Measurements from ENCODE around the gene CELF5.

The CELF5 gene

DNA sequence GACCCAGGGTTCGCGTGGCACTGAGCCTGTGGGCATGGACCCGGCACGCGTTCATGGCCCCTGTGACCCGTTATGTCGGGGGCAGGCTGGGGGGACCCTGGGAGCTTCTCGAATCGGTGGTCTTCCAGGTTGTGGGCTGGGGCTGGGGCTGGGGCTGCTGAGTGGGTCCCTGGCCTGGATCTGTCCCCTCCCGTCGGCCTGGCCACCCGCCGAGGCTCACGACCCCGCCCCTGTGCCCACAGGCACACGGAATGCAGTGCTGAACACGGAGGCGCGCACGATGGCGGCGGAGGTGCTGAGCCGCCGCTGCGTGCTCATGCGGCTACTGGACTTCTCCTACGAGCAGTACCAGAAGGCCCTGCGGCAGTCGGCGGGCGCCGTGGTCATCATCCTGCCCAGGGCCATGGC is 32.2 kb upstream of the CELF5 start:
- Histone ChIP-seq H3K36me3 (ENCODE audit: low read depth) (peaks cover 32% of the 10 kb centered on the region), H3K4me3 (ENCODE audit: severe bottlenecking) (no peak overlapping the region), H3K4me1 (ENCODE audit: insufficient read depth, poor library complexity, severe bottlenecking) (peaks cover 1% of the 10 kb centered on the region), H3K27me3 (ENCODE audit: insufficient read depth, poor library complexity, severe bottlenecking) (no peaks in the 10 kb centered on the region), H3K9me3 (ENCODE audit: severe bottlenecking) (no peaks in the 10 kb centered on the region), H3K27ac (ENCODE audit: poor library complexity, severe bottlenecking) (no peak overlapping the region)
- ATAC-seq (ENCODE audit: low read depth) (no peak), DNase-seq (ENCODE audit: low spot score) (peak; percentile 58)
- TF ChIP-seq, protein P1, sequence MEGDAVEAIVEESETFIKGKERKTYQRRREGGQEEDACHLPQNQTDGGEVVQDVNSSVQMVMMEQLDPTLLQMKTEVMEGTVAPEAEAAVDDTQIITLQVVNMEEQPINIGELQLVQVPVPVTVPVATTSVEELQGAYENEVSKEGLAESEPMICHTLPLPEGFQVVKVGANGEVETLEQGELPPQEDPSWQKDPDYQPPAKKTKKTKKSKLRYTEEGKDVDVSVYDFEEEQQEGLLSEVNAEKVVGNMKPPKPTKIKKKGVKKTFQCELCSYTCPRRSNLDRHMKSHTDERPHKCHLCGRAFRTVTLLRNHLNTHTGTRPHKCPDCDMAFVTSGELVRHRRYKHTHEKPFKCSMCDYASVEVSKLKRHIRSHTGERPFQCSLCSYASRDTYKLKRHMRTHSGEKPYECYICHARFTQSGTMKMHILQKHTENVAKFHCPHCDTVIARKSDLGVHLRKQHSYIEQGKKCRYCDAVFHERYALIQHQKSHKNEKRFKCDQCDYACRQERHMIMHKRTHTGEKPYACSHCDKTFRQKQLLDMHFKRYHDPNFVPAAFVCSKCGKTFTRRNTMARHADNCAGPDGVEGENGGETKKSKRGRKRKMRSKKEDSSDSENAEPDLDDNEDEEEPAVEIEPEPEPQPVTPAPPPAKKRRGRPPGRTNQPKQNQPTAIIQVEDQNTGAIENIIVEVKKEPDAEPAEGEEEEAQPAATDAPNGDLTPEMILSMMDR (IDR thresholded peaks at IDR 0.05; ENCODE audit: poor library complexity, severe bottlenecking), result no peak

DNA sequence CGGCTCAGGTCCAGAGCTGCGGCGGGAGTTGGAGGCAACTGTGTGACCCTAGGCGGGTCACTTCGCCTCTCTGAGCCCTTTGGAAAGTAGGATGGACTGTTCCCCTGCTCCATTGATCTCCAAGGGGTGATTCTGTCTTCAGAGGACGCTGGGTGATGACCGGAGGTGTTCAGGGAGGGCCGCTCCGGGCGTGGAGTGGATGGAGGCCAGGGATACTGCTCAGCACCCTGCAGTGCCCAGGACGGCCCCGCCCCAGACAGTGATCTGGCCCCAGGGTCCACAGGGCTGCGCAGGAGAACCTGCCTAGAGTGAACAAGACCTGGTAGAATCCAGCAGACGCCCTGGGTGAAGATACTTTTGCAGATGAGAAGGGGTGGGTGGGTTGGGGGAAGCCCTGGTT is 31.8 kb upstream of the CELF5 start:
- no peaks in the 10 kb centered on the region for H3K4me1 ChIP-seq (ENCODE audit: insufficient read depth, poor library complexity, severe bottlenecking)
- ATAC-seq (ENCODE audit: low read depth), result no peak
- peaks cover 27% of the 10 kb centered on the region for H3K36me3 ChIP-seq (ENCODE audit: low read depth)
- no peak overlapping the region for H3K4me3 ChIP-seq (ENCODE audit: severe bottlenecking)
- TF ChIP-seq, protein P1 (IDR thresholded peaks at IDR 0.05; ENCODE audit: poor library complexity, severe bottlenecking), result no peak
- DNase-seq (ENCODE audit: low spot score), result peak; percentile 60
- H3K27ac ChIP-seq (ENCODE audit: poor library complexity, severe bottlenecking), result no peak overlapping the region
- H3K27me3 ChIP-seq (ENCODE audit: insufficient read depth, poor library complexity, severe bottlenecking), result no peaks in the 10 kb centered on the region
- no peaks in the 10 kb centered on the region for H3K9me3 ChIP-seq (ENCODE audit: severe bottlenecking)

DNA sequence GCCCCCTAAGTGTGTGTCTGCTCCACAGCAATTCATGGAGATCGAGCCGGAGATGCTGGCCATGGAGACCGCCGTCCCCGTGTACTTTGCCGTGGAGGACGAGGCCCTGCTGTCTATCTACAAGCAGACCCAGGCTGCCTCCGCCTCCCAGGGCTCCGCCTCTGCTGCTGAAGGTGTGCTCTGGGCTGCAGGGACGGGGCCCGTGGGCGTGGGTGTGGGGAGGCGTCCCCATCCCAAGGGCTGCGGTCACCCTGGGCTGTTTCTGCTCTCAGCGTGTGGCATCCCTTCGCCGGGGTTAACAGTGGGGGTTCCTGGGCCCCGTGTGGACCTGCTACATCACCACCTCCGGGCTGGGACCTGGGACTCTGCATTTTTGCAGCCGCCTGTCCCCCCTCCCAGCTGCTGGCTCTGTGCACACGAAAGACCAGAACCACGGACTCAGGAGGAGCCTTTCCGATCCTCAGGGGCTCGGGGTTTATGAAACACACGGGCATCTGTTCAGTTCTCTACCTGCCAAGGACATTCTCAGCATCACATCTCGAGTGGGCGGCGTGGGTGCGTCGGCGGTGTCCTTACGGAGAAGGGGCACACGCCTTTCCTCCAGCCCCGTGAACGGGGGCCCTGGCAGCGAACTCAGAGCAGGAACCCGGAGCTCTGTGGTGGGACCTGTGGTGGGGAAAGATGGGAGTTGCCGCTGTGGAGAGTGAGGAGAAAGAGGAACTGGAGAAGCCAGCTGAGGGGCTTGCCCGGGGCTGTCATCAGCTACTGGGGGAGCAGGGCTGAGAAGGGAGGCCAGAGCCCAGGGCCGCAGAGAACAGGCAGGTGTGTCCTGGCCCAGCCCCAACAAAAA is 31.0 kb upstream of the CELF5 start:
- no peak overlapping the region for H3K4me3 ChIP-seq (ENCODE audit: severe bottlenecking)
- DNase-seq (ENCODE audit: low spot score), result peak; percentile 52
- no peaks in the 10 kb centered on the region for H3K27me3 ChIP-seq (ENCODE audit: insufficient read depth, poor library complexity, severe bottlenecking)
- peaks cover 25% of the 10 kb centered on the region for H3K36me3 ChIP-seq (ENCODE audit: low read depth)
- H3K27ac ChIP-seq (ENCODE audit: poor library complexity, severe bottlenecking), result no peak overlapping the region
- no peaks in the 10 kb centered on the region for H3K4me1 ChIP-seq (ENCODE audit: insufficient read depth, poor library complexity, severe bottlenecking)
- no peak for ATAC-seq (ENCODE audit: low read depth)
- H3K9me3 ChIP-seq (ENCODE audit: severe bottlenecking), result no peaks in the 10 kb centered on the region
- TF ChIP-seq, protein P1 (IDR thresholded peaks at IDR 0.05; ENCODE audit: poor library complexity, severe bottlenecking), result no peak

DNA sequence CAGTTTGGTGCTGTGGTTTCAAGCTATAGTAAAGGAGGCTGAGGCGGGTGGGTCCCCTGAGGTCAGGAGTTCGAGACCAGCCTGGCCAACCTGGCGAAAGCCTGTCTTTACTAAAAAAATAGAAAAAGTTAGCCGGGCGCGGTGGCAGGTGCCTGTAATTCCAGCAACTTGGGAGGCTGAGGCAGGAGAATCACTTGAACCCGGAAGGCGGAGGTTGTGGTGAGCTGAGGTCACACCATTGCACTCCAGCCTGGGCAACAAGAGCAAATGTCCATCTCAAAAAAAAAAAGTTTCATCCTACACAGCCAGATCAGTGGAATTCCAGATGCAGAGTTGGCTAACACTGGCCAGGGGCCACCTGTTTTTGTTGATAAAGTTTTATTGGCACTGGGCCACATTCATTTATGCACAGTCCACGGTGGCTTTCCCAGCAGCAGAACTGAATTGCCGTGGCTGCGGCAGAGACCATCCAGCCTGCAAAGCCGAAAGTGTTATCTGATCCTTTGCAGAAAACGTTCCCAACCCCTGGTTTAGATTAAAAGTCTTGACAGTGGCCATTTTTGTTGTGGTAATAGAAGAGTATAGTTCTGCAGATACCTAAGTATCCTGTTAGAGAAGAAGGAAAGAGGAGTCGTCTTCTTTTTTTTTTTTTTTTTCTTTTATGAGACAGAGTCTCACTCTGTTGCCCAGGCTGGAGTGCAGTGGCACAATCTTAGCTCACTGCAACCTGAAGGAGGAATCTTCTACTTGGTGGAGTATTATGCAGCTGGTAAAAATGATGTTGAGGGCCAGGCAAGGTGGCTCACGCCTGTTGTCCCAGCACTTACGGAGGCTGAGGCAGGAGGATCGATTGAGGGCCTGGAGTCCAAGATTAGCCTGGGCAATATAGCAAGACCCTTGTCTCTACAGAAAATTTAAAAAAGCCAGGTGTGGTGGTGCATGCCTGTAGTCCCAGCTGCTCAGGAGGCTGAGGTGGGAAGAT is 30.1 kb upstream of the CELF5 start:
- Histone ChIP-seq H3K9me3 (ENCODE audit: severe bottlenecking) (no peaks in the 10 kb centered on the region), H3K27ac (ENCODE audit: poor library complexity, severe bottlenecking) (no peak overlapping the region), H3K4me3 (ENCODE audit: severe bottlenecking) (no peak overlapping the region), H3K36me3 (ENCODE audit: low read depth) (peaks cover 19% of the 10 kb centered on the region), H3K4me1 (ENCODE audit: insufficient read depth, poor library complexity, severe bottlenecking) (no peaks in the 10 kb centered on the region), H3K27me3 (ENCODE audit: insufficient read depth, poor library complexity, severe bottlenecking) (no peaks in the 10 kb centered on the region)
- no peak for DNase-seq (ENCODE audit: low spot score)
- TF ChIP-seq, protein P1 (IDR thresholded peaks at IDR 0.05; ENCODE audit: poor library complexity, severe bottlenecking), result no peak
- ATAC-seq (ENCODE audit: low read depth), result no peak

Measured in RWPE2 (cell line).